ENCODE data around the gene DCLK3. TPM values are rescaled to one million over a fixed set of nuclear protein-coding genes. Genes with fewer than 3 reads are reported as not detected.

DCLK3 gene
- total RNA-seq, 1 experiment from 2014 or later: 1.4 TPM

- no CpG with 5 or more reads among the region's 1 CpG for WGBS (ENCODE audit: extremely low coverage, insufficient read length, low lambda C conversion rate)
- no peak overlapping the region for H3K18ac ChIP-seq (ENCODE audit: insufficient read length, low read depth, low read length)
- no peak overlapping the region for H4K8ac ChIP-seq (replicated peaks; ENCODE audit: insufficient read length, low read depth, low read length)
- H3K36me3 Mint-ChIP-seq (ENCODE audit: insufficient read depth in 1 of 3, low read depth in 3 of 3): no peaks in the 10 kb centered on the region
- no peaks in the 10 kb centered on the region; a peak in 1 of 5 replicates for H3K9me3 Mint-ChIP-seq
- no peaks in the 10 kb centered on the region for H3K79me2 ChIP-seq (ENCODE audit: insufficient read depth, low read length)
- H3K56ac ChIP-seq (ENCODE audit: insufficient read length, low read depth, low read length): no peak overlapping the region
- TF ChIP-seq, protein P1, sequence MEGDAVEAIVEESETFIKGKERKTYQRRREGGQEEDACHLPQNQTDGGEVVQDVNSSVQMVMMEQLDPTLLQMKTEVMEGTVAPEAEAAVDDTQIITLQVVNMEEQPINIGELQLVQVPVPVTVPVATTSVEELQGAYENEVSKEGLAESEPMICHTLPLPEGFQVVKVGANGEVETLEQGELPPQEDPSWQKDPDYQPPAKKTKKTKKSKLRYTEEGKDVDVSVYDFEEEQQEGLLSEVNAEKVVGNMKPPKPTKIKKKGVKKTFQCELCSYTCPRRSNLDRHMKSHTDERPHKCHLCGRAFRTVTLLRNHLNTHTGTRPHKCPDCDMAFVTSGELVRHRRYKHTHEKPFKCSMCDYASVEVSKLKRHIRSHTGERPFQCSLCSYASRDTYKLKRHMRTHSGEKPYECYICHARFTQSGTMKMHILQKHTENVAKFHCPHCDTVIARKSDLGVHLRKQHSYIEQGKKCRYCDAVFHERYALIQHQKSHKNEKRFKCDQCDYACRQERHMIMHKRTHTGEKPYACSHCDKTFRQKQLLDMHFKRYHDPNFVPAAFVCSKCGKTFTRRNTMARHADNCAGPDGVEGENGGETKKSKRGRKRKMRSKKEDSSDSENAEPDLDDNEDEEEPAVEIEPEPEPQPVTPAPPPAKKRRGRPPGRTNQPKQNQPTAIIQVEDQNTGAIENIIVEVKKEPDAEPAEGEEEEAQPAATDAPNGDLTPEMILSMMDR (conservative IDR thresholded peaks at IDR 0.05): no peak
- H3K23me2 ChIP-seq (ENCODE audit: insufficient read length, low read depth, low read length, poor library complexity, severe bottlenecking): no peaks in the 10 kb centered on the region
- H3K4ac ChIP-seq (ENCODE audit: low read depth, low read length): no peak overlapping the region
- no peak overlapping the region for H3K27ac ChIP-seq (ENCODE audit: insufficient read length, low read depth, low read length)
- H3T11ph ChIP-seq (ENCODE audit: low read length): no peak overlapping the region
- no peak overlapping the region for H2BK15ac ChIP-seq (ENCODE audit: low read depth, low read length)
- H3K9ac ChIP-seq (ENCODE audit: extremely low read depth, insufficient read length, low read length): no peak overlapping the region
- H3K4me3 Mint-ChIP-seq: no peak overlapping the region
- H3K27me3 Mint-ChIP-seq (ENCODE audit: low read depth): peaks cover 6% of the 10 kb centered on the region
- no peaks in the 10 kb centered on the region; the same call in 1 of the 2 replicates for H3K4me1 ChIP-seq (ENCODE audit: insufficient read depth, low read length)
- DNase-seq: no peak
- H2BK20ac ChIP-seq (ENCODE audit: low read depth, low read length, poor library complexity, severe bottlenecking): no peak overlapping the region
- no peak overlapping the region for H3K27ac Mint-ChIP-seq
- no peak overlapping the region for H3K23ac ChIP-seq (ENCODE audit: insufficient read length, low read depth, low read length)
- H2BK5ac ChIP-seq (ENCODE audit: insufficient read length, low read length): no peak overlapping the region
- peaks cover 6 to 7% of the 10 kb centered on the region in 2 experiments for H3K4me1 Mint-ChIP-seq
- no peaks in the 10 kb centered on the region for H3K79me1 ChIP-seq (ENCODE audit: insufficient read depth, low read depth, low read length, poor library complexity, severe bottlenecking)
- no peaks in the 10 kb centered on the region for H3K9me3 ChIP-seq (ENCODE audit: control insufficient read depth, low read depth, low read length)
- H4K20me1 ChIP-seq (ENCODE audit: control insufficient read depth, insufficient read depth, insufficient read length): no peaks in the 10 kb centered on the region
- H2BK120ac ChIP-seq (ENCODE audit: low read depth, low read length, poor library complexity, severe bottlenecking): no peak overlapping the region
- no peak overlapping the region for H3K4me2 ChIP-seq (ENCODE audit: insufficient read depth, insufficient read length, low read length)
- H4K5ac ChIP-seq (ENCODE audit: insufficient read length, low read depth, low read length): no peak overlapping the region
- H4K91ac ChIP-seq (ENCODE audit: insufficient read length, low read depth, low read length): no peak overlapping the region
- H2AFZ ChIP-seq (ENCODE audit: low read length): no peak overlapping the region
- H2BK12ac ChIP-seq (ENCODE audit: insufficient read length, low read depth, low read length): no peak overlapping the region
- no peak overlapping the region for H3K14ac ChIP-seq (ENCODE audit: insufficient read depth, low read length)
- H3K27me3 ChIP-seq (ENCODE audit: insufficient read depth, low read length): no peaks in the 10 kb centered on the region
- H2AK5ac ChIP-seq (ENCODE audit: insufficient read length, low read length): no peak overlapping the region
These were observed 8.1 kb downstream of the DCLK3 start for GRCh38 chr3:36756269-36756668.

Measured in H9 (cell line).